A172 (cell line): ENCODE results near the gene OTULINL. TPM values are rescaled to one million over a fixed set of nuclear protein-coding genes. Genes with fewer than 3 reads are reported as not detected.
A peak's percentile ranks its signal among the peaks of the same experiment; 100 is the strongest.

Experiments used
- DNase-seq: peaks from one replicate; pipeline ENCODE4 v3.0.0-alpha.2; 2015; ENCODE audit warnings: low spot score
- total RNA-seq: library from RNA; depleted of rRNA; stranded (reverse); fragments of >200 nt; shearing (Covaris generic); gene quantifications from 2 replicates; pipeline ENCODE4 v1.2.3, GENCODE V29; 2014

The OTULINL gene
- total RNA-seq, 1 experiment from 2014 or later = 4.7 TPM

DNA sequence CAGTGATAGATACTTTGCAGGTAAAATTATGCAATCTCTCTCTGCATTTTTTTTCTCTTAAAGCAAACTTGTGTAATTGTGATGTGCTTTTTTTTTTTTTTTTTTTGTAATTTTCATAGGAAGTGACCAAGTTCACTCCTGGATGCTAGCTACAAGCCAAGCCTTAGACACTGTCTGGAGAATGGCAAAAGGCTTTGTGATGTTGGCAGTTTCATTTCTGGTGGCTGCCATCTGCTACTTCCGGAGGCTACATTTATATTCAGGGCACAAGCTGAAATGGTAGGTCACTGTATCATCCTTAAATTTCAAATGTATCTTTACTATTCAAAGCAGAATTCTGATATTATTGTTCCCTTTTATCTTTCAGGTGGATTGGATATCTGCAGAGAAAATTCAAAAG lies 19.3 kb downstream of the OTULINL start:
- no peak for DNase-seq

GRCh38 chr5:14603141-14603540 lies 21.5 kb downstream of the OTULINL start:
- DNase-seq = no peak

- DNase-seq = no peak
Observed at GRCh38 chr5:14607104-14607503, 25.5 kb downstream of the OTULINL start.

- no peak for DNase-seq
Observed at GRCh38 chr5:14608169-14608568, 26.6 kb downstream of the OTULINL start.

DNA sequence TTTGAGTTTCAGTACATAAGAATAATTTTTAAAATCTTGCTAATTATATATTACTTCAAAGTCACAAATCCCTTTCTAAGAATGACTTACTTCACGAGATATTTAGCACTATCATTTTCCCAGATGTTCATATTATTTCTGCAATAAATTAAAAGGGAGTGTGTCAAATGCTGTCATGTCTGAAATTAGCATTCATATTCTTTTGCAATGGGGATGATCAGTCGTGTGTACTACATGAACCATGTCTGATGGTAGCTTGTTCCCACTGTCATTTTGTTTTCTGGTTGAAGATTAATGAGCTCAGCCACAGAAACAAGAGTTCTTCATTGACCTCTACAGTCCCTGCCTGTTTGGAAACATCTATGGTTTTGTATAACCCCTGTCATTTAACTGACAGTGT lies 30.1 kb downstream of the OTULINL start:
- DNase-seq = no peak

DNA sequence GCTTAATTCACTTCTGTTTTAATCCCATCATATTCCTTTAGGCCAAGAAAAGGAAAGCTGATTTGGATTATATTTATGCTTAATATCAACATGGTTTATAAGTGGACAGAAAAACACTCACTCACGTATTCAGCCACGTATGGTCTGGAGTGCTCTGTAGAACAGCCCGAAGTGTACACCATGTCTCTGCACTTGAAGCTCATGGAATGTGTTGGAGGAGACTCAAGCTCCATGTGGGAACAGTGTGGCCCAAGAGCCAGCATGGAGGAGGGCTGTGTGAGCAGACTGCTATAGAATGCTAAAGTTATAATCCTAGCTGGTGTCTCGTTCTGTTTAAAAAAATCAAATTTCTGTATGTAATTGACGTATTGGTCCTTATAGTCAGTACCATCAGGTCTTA lies 32.9 kb downstream of the OTULINL start:
- no peak for DNase-seq

DNA sequence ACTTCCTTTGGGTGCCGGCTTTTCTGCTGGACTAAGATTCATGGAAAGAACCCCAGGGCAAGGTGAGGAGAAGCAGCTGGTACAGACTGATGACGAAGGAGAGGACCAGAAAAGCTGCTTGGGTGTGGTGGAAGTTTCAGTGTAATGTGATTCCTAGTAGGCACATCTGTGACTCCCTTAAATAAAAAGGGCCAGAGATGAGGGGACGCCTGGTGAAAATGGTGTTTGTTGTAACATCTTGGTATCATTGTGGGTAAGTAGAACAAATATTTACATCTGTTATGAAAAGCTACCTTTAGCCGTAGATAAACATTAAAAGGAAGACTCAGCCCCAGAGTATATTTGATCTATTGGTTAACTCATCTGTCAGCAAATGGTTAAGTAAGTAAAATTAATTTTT lies 33.8 kb downstream of the OTULINL start:
- no peak for DNase-seq

- no peak for DNase-seq
Observed at GRCh38 chr5:14617441-14617840, 35.8 kb downstream of the OTULINL start.

- no peak for DNase-seq
Observed at GRCh38 chr5:14627270-14627669, 45.7 kb downstream of the OTULINL start.

- DNase-seq = peak; percentile 56
Observed at GRCh38 chr5:14628346-14628745, 46.8 kb downstream of the OTULINL start.

DNA sequence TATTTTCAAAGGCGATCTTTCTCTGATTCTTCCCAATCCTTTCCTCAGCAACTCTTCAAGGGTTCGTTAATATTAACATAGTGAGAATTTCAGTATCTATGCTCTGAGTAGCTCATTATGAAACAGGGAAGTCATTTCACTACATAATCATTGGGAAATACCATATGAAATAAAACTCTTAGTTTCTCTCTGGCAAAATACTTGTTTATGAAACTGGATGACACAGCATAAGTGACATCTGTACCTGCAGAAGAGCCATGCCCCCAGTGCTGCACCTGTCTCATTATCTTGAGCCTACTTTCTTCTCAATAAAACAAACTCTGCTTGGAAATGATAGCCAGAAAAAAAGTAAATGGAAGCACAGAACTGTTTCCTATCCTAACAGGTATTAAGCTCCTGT lies 49.1 kb downstream of the OTULINL start:
- no peak for DNase-seq

DNA sequence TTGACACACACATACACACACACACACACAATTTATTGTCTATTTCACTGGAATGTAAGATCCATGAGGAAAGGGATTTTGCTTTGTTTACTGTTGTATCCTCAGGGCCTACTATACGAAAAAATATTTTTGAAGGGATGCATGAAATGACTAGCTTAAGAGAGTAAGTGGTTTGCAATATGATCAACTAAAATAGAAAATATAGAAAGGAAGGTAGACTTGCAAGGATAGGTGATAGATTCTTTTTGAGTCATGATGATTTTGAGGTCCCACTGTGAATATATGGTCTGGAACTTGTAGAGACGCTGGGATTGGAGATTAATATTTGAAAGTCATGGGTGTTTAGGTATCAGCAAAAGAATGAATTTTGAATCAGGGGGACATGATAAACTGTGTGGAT lies 54.1 kb downstream of the OTULINL start:
- no peak for DNase-seq

DNA sequence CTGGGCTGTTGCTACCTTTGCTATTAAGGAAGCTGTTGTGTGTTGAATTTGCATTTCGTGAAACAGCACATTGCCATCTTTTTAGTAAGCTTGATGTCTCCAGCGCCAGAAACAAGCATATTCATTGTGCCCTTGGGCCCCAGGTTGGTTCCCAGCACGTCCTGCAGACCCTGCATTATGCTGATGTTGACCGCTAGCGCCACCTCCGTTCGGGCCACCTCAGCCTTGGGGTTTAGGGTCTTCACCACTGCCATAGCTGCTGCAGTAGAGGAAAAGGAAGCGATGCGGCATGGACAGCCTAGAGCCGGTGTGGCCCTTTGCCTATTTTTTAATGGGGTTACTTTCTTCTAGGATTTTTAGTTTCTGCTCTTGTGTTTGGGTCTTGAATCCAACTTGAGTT lies 59.2 kb downstream of the OTULINL start:
- no peak for DNase-seq

DNA sequence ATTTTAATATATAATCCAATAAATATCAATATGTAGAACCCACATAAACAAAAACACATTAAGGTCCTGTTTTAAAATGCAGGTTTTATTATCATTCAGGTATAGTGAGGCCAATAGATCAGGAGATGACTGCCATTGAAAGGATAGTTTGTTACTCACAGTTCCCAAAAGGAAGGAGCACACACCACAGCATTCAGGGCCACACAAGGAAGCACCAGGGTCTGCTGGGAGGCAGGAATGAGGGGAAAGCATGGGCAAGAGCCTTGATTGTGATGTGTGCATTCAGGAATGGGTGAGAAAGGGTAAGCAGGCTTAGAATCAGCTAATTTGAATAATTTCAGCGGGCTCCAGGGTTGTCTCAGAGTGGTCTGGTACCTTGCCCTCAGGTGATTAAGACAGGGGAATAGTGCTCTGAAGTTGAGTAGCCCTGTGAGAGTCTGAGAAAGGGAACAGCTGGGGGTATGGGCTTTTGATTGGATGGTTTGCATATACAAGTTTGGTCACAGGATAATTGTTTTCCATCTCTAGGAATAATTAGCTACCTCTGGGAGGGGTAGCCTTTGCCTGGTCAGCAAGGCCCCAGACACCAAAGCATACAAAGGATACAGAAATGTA lies 63.1 kb downstream of the OTULINL start:
- no peak for DNase-seq

- no peak for DNase-seq
Observed at GRCh38 chr5:14650052-14650451, 68.5 kb downstream of the OTULINL start.

DNA sequence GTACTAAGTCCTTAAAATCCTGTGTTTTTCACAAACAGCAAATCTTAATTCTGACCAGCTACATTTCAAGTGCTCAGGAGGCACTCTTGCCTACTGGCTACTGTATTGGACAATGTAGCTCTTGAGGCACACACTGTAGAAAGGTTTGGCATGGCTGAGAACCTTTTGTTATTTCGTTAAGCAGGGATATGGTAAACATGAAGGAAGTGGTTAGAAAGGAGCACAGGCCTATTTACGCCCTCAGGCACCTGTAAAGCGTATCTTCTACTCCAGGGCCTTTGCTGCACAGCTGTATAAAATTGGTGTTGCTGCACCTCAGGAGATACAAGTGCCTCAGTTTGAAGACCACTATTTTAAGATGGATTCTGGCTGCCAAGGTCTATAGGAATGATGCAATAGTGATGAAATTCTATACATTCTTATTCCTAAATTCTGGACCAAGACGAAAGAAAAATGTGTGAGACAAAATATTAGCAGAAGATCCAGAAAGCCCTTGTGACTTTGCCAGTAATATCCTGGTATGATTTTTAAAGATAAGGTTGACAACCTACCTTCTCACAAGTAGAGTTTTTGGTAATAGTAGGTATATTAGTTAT lies 73.7 kb downstream of the OTULINL start:
- no peak for DNase-seq

GRCh38 chr5:14656898-14657297 lies 75.3 kb downstream of the OTULINL start:
- DNase-seq = no peak

- DNase-seq = no peak
Observed at GRCh38 chr5:14659821-14660607, 78.4 kb downstream of the OTULINL start.

- DNase-seq = no peak
Observed at GRCh38 chr5:14660833-14661232, 79.2 kb downstream of the OTULINL start.
